Measurements from ENCODE around the gene GRIPAP1.

Gene GRIPAP1

GRCh38 chrX:48927123-48927522, 74.9 kb downstream of the GRIPAP1 start:
- Histone ChIP-seq H3K36me3 (ENCODE audit: control insufficient read depth, insufficient read depth, low read length) (peaks cover 5% of the 10 kb centered on the region; the same call in 1 of the 2 replicates), H3K27ac (ENCODE audit: low read length) (no peak overlapping the region), H3K9me3 (ENCODE audit: control insufficient read depth, insufficient read depth, low read length) (no peaks in the 10 kb centered on the region), H3K27me3 (ENCODE audit: control insufficient read depth, insufficient read depth, low read length) (no peaks in the 10 kb centered on the region), H3K4me3 (ENCODE audit: low read length) (no peak overlapping the region), H3K4me1 (ENCODE audit: control insufficient read depth, insufficient read depth, low read length) (peaks cover 2% of the 10 kb centered on the region; the same call in 1 of the 2 replicates)
- WGBS (ENCODE audit: insufficient coverage, insufficient read length): no CpG with 5 or more reads among the region's 5 CpGs
- DNase-seq (ENCODE audit: low read depth, low spot score): no peak

DNA sequence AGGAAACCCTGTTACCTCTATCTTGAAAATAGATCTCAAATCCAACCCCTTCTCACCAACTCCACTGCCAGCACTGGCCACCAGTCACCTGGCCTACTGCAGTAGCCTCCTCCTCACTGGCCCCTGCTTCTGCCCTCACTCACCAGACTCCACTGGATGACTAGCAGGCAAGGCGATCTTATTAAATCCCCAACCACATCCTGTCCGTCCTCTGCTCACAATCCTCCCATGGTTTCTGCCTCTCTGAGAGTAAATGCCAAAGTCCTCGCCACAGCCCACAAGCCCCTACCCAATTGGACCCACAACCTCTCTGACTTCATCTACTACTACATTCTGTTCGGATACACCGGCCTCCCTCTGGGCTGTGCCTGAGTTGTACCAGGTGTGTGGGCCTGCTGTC, 77.8 kb downstream of the GRIPAP1 start:
- no CpG with 5 or more reads among the region's 5 CpGs for WGBS (ENCODE audit: insufficient coverage, insufficient read length)

GRCh38 chrX:48923771-48924170, 78.3 kb downstream of the GRIPAP1 start:
- no CpG with 5 or more reads among the region's 13 CpGs for WGBS (ENCODE audit: insufficient coverage, insufficient read length)
- DNase-seq (ENCODE audit: low read depth, low spot score): no peak
- no peak overlapping the region for H3K4me3 ChIP-seq (ENCODE audit: low read length)
- no peaks in the 10 kb centered on the region for H3K27me3 ChIP-seq (ENCODE audit: control insufficient read depth, insufficient read depth, low read length)
- peaks cover 5% of the 10 kb centered on the region; the same call in 1 of the 2 replicates for H3K36me3 ChIP-seq (ENCODE audit: control insufficient read depth, insufficient read depth, low read length)
- no peaks in the 10 kb centered on the region for H3K9me3 ChIP-seq (ENCODE audit: control insufficient read depth, insufficient read depth, low read length)
- H3K27ac ChIP-seq (ENCODE audit: low read length): no peak overlapping the region
- peaks cover 6% of the 10 kb centered on the region; the same call in 1 of the 2 replicates for H3K4me1 ChIP-seq (ENCODE audit: control insufficient read depth, insufficient read depth, low read length)

More for the DNA sequence above, 77.8 kb downstream of the GRIPAP1 start:
- H3K36me3 ChIP-seq (ENCODE audit: control insufficient read depth, insufficient read depth, low read length): peaks cover 5% of the 10 kb centered on the region; the same call in 1 of the 2 replicates
- no peaks in the 10 kb centered on the region for H3K27me3 ChIP-seq (ENCODE audit: control insufficient read depth, insufficient read depth, low read length)
- H3K9me3 ChIP-seq (ENCODE audit: control insufficient read depth, insufficient read depth, low read length): no peaks in the 10 kb centered on the region
- peaks cover 6% of the 10 kb centered on the region; the same call in 1 of the 2 replicates for H3K4me1 ChIP-seq (ENCODE audit: control insufficient read depth, insufficient read depth, low read length)
- H3K27ac ChIP-seq (ENCODE audit: low read length): no peak overlapping the region
- no peak for DNase-seq (ENCODE audit: low read depth, low spot score)
- no peak overlapping the region for H3K4me3 ChIP-seq (ENCODE audit: low read length)

Data from iPS DF 6.9 (cell line).